ENCODE results near the gene CYTIP. TPM values are rescaled to one million over a fixed set of nuclear protein-coding genes. Genes with fewer than 3 reads are reported as not detected.

The CYTIP gene
- total and polyA plus RNA-seq, 2 experiments from 2014 or later, result not detected

GRCh38 chr2:157487747-157488146 is 43.9 kb upstream of the CYTIP start:
- no peak overlapping the region for H3K4me2 ChIP-seq (ENCODE audit: unreplicated experiment)
- H3K9ac ChIP-seq, result no peak overlapping the region
- H3K36me3 ChIP-seq (ENCODE audit: low read depth), result no peaks in the 10 kb centered on the region
- 65 to 70% methylated on average over 3 of the region's 3 CpGs for WGBS, 2 experiments (ENCODE audit: low coverage in 1 of 2, low lambda C conversion rate in 2 of 2, missing lambda C conversion rate in 2 of 2)
- H3K4me1 ChIP-seq (ENCODE audit: insufficient read depth), result no peaks in the 10 kb centered on the region
- no peak overlapping the region for H3K27ac ChIP-seq
- H3K4me3 ChIP-seq, result no peak overlapping the region
- H4K20me1 ChIP-seq (ENCODE audit: insufficient read depth), result no peaks in the 10 kb centered on the region
- TF ChIP-seq EZH2phosphoT487 (IDR thresholded peaks at IDR 0.05; ENCODE audit: insufficient read depth, low read depth) (no peak), EZH2 (IDR thresholded peaks at IDR 0.05; ENCODE audit: insufficient read depth, poor library complexity, severe bottlenecking) (no peak)
- H3F3A ChIP-seq (ENCODE audit: insufficient read depth), result no peaks in the 10 kb centered on the region
- no peaks in the 10 kb centered on the region for H3K9me2 ChIP-seq (ENCODE audit: insufficient read depth)
- H3K9me3 ChIP-seq (ENCODE audit: low read depth), result no peaks in the 10 kb centered on the region
- no peaks in the 10 kb centered on the region; the same call in 1 of the 2 replicates for H3K27me3 ChIP-seq (replicated peaks; ENCODE audit: insufficient read depth)
- H2AFZ ChIP-seq, result no peak overlapping the region
- no peak for DNase-seq
- in situ Hi-C loops (cut with MboI), result no loop called here
- H3K79me2 ChIP-seq (ENCODE audit: insufficient read depth), result no peaks in the 10 kb centered on the region

GRCh38 chr2:157487271-157487610 is 43.4 kb upstream of the CYTIP start:
- in situ Hi-C loops (cut with MboI), result no loop called here
- H2AFZ ChIP-seq, result no peak overlapping the region
- no peak overlapping the region for H3K9ac ChIP-seq
- no peaks in the 10 kb centered on the region for H3K9me2 ChIP-seq (ENCODE audit: insufficient read depth)
- H3K27ac ChIP-seq, result no peak overlapping the region
- H3K9me3 ChIP-seq (ENCODE audit: low read depth), result no peaks in the 10 kb centered on the region
- TF ChIP-seq EZH2phosphoT487 (IDR thresholded peaks at IDR 0.05; ENCODE audit: insufficient read depth, low read depth) (no peak), EZH2 (IDR thresholded peaks at IDR 0.05; ENCODE audit: insufficient read depth, poor library complexity, severe bottlenecking) (no peak)
- no peaks in the 10 kb centered on the region for H3K36me3 ChIP-seq (ENCODE audit: low read depth)
- 92 to 96% methylated on average over 1 of the region's 1 CpG for WGBS, 2 experiments (ENCODE audit: low coverage in 1 of 2, low lambda C conversion rate in 2 of 2, missing lambda C conversion rate in 2 of 2)
- no peaks in the 10 kb centered on the region for H4K20me1 ChIP-seq (ENCODE audit: insufficient read depth)
- no peaks in the 10 kb centered on the region for H3K79me2 ChIP-seq (ENCODE audit: insufficient read depth)
- H3K4me3 ChIP-seq, result no peak overlapping the region
- no peak overlapping the region for H3K4me2 ChIP-seq (ENCODE audit: unreplicated experiment)
- H3K27me3 ChIP-seq (replicated peaks; ENCODE audit: insufficient read depth), result no peaks in the 10 kb centered on the region; the same call in 1 of the 2 replicates
- H3K4me1 ChIP-seq (ENCODE audit: insufficient read depth), result no peaks in the 10 kb centered on the region
- DNase-seq, result no peak
- H3F3A ChIP-seq (ENCODE audit: insufficient read depth), result no peaks in the 10 kb centered on the region

GRCh38 chr2:157486596-157487270 is 42.8 kb upstream of the CYTIP start:
- Histone ChIP-seq H3K9ac (no peak overlapping the region), H3K79me2 (ENCODE audit: insufficient read depth) (no peaks in the 10 kb centered on the region), H3K27ac (no peak overlapping the region), H3K9me2 (ENCODE audit: insufficient read depth) (no peaks in the 10 kb centered on the region), H3K27me3 (replicated peaks; ENCODE audit: insufficient read depth) (no peaks in the 10 kb centered on the region; the same call in 1 of the 2 replicates), H4K20me1 (ENCODE audit: insufficient read depth) (no peaks in the 10 kb centered on the region), H3K4me3 (no peak overlapping the region), H3F3A (ENCODE audit: insufficient read depth) (no peaks in the 10 kb centered on the region), H3K9me3 (ENCODE audit: low read depth) (no peaks in the 10 kb centered on the region), H3K4me1 (ENCODE audit: insufficient read depth) (no peaks in the 10 kb centered on the region), H2AFZ (no peak overlapping the region), H3K36me3 (ENCODE audit: low read depth) (no peaks in the 10 kb centered on the region), H3K4me2 (ENCODE audit: unreplicated experiment) (no peak overlapping the region)
- in situ Hi-C loops (cut with MboI), result no loop called here
- peak; percentile 46 for DNase-seq
- TF ChIP-seq EZH2 (IDR thresholded peaks at IDR 0.05; ENCODE audit: insufficient read depth, poor library complexity, severe bottlenecking), result no peak
- no peak for TF ChIP-seq EZH2phosphoT487 (IDR thresholded peaks at IDR 0.05; ENCODE audit: insufficient read depth, low read depth)
- 75 to 77% methylated on average over 4 of the region's 4 CpGs for WGBS, 2 experiments (ENCODE audit: low coverage in 1 of 2, low lambda C conversion rate in 2 of 2, missing lambda C conversion rate in 2 of 2)

- no peaks in the 10 kb centered on the region for H3K36me3 ChIP-seq (ENCODE audit: low read depth)
- H4K20me1 ChIP-seq (ENCODE audit: insufficient read depth), result no peaks in the 10 kb centered on the region
- in situ Hi-C loops (cut with MboI), result no loop called here
- 38 to 53% methylated on average over 3 of the region's 3 CpGs for WGBS, 2 experiments (ENCODE audit: low coverage in 1 of 2, low lambda C conversion rate in 2 of 2, missing lambda C conversion rate in 2 of 2)
- TF ChIP-seq EZH2phosphoT487 (IDR thresholded peaks at IDR 0.05; ENCODE audit: insufficient read depth, low read depth), result no peak
- no peak for TF ChIP-seq EZH2 (IDR thresholded peaks at IDR 0.05; ENCODE audit: insufficient read depth, poor library complexity, severe bottlenecking)
- H3K27ac ChIP-seq, result no peak overlapping the region
- no peaks in the 10 kb centered on the region for H3F3A ChIP-seq (ENCODE audit: insufficient read depth)
- no peak overlapping the region for H3K9ac ChIP-seq
- no peaks in the 10 kb centered on the region; the same call in 1 of the 2 replicates for H3K9me2 ChIP-seq (ENCODE audit: insufficient read depth)
- peak; percentile 87 for DNase-seq
- no peak overlapping the region for H3K4me3 ChIP-seq
- no peak overlapping the region for H3K4me2 ChIP-seq (ENCODE audit: unreplicated experiment)
- H2AFZ ChIP-seq, result no peak overlapping the region
- peaks cover 9% of the 10 kb centered on the region; the same call in 1 of the 2 replicates for H3K4me1 ChIP-seq (ENCODE audit: insufficient read depth)
- no peaks in the 10 kb centered on the region for H3K9me3 ChIP-seq (ENCODE audit: low read depth)
- H3K79me2 ChIP-seq (ENCODE audit: insufficient read depth), result no peaks in the 10 kb centered on the region
- H3K27me3 ChIP-seq (replicated peaks; ENCODE audit: insufficient read depth), result no peaks in the 10 kb centered on the region
These were observed 36.5 kb upstream of the CYTIP start for GRCh38 chr2:157480182-157480961.
